Activated naive CD8-positive, alpha-beta T cell treated with anti-CD3 and anti-CD28 coated beads for 36 hours (primary cell): ENCODE measurements around the gene NAT8L. TPM values are rescaled to one million over a fixed set of nuclear protein-coding genes. Genes with fewer than 3 reads are reported as not detected.

Experiments used
- DNase-seq: peaks from one replicate; pipeline ENCODE4 v3.0.0; 2021
- H3K27ac Mint-ChIP-seq: one replicate; pipeline ENCODE4 v1.8.0; 2022; ENCODE audit warnings: mild to moderate bottlenecking, moderate library complexity, mixed read lengths
- H3K27me3 Mint-ChIP-seq: one replicate; pipeline ENCODE4 v1.8.0; 2022; ENCODE audit warnings: mild to moderate bottlenecking, mixed read lengths
- H3K36me3 Mint-ChIP-seq: one replicate; pipeline ENCODE4 v1.8.0; 2021; ENCODE audit warnings: mild to moderate bottlenecking, mixed read lengths
- H3K4me1 Mint-ChIP-seq: one replicate; pipeline ENCODE4 v1.8.0; 2021; ENCODE audit warnings: mixed read lengths
- H3K4me3 Mint-ChIP-seq: one replicate; pipeline ENCODE4 v1.8.0; 2022; ENCODE audit warnings: mild to moderate bottlenecking, moderate library complexity, mixed read lengths
- H3K9me3 Mint-ChIP-seq: one replicate; pipeline ENCODE4 v1.8.0; 2022; ENCODE audit warnings: mixed read lengths
- total RNA-seq, 2 experiments: library from RNA; stranded (reverse); gene quantifications; one replicate each; pipeline ENCODE4 v1.2.3, GENCODE V29; 2021

Gene NAT8L
- total RNA-seq, 2 experiments from 2014 or later: 0.56 to 0.60 TPM

GRCh38 chr4:2057382-2058065, 1.6 kb upstream of the NAT8L start:
- H3K27ac Mint-ChIP-seq: no peak overlapping the region
- H3K4me3 Mint-ChIP-seq: peak overlapping the region; percentile 43
- H3K9me3 Mint-ChIP-seq: no peaks in the 10 kb centered on the region
- H3K4me1 Mint-ChIP-seq: peaks cover 3% of the 10 kb centered on the region
- DNase-seq: no peak
- peaks cover 52% of the 10 kb centered on the region for H3K27me3 Mint-ChIP-seq
- no peaks in the 10 kb centered on the region for H3K36me3 Mint-ChIP-seq

GRCh38 chr4:2058264-2059045, 672 bp upstream of the NAT8L start:
- Mint-ChIP-seq H3K27me3 (peaks cover 50% of the 10 kb centered on the region), H3K4me1 (peaks cover 3% of the 10 kb centered on the region), H3K4me3 (no peak overlapping the region), H3K36me3 (no peaks in the 10 kb centered on the region), H3K9me3 (no peaks in the 10 kb centered on the region), H3K27ac (no peak overlapping the region)
- peak; percentile 25 for DNase-seq

- Mint-ChIP-seq H3K4me3 (no peak overlapping the region), H3K9me3 (no peaks in the 10 kb centered on the region), H3K4me1 (peaks cover 3% of the 10 kb centered on the region), H3K27ac (no peak overlapping the region), H3K27me3 (peaks cover 39% of the 10 kb centered on the region), H3K36me3 (no peaks in the 10 kb centered on the region)
- peak; percentile 30 for DNase-seq
Measured at GRCh38 chr4:2059726-2060602, 837 bp downstream of the NAT8L start.

- Mint-ChIP-seq H3K9me3 (no peaks in the 10 kb centered on the region), H3K36me3 (no peaks in the 10 kb centered on the region), H3K4me3 (no peak overlapping the region), H3K27me3 (peaks cover 33% of the 10 kb centered on the region), H3K27ac (no peak overlapping the region), H3K4me1 (peaks cover 3% of the 10 kb centered on the region)
- DNase-seq: no peak
Measured at GRCh38 chr4:2060611-2061185, 1.6 kb downstream of the NAT8L start.

- H3K27ac Mint-ChIP-seq: no peak overlapping the region
- H3K4me1 Mint-ChIP-seq: peaks cover 3% of the 10 kb centered on the region
- no peaks in the 10 kb centered on the region for H3K36me3 Mint-ChIP-seq
- DNase-seq: no peak
- no peak overlapping the region for H3K4me3 Mint-ChIP-seq
- no peaks in the 10 kb centered on the region for H3K9me3 Mint-ChIP-seq
- peaks cover 27% of the 10 kb centered on the region for H3K27me3 Mint-ChIP-seq
Measured at GRCh38 chr4:2061186-2062131, 2.3 kb downstream of the NAT8L start.

- H3K9me3 Mint-ChIP-seq: no peaks in the 10 kb centered on the region
- H3K36me3 Mint-ChIP-seq: no peaks in the 10 kb centered on the region
- H3K27me3 Mint-ChIP-seq: peaks cover 19% of the 10 kb centered on the region
- no peak overlapping the region for H3K4me3 Mint-ChIP-seq
- no peak overlapping the region for H3K27ac Mint-ChIP-seq
- no peak for DNase-seq
- H3K4me1 Mint-ChIP-seq: peaks cover 3% of the 10 kb centered on the region
Measured at GRCh38 chr4:2062168-2062807, 3.2 kb downstream of the NAT8L start.

GRCh38 chr4:2062808-2063524, 3.8 kb downstream of the NAT8L start:
- Mint-ChIP-seq H3K27ac (no peak overlapping the region), H3K36me3 (no peaks in the 10 kb centered on the region), H3K27me3 (peaks cover 12% of the 10 kb centered on the region), H3K4me3 (no peak overlapping the region), H3K9me3 (no peaks in the 10 kb centered on the region), H3K4me1 (no peaks in the 10 kb centered on the region)
- no peak for DNase-seq

- no peaks in the 10 kb centered on the region for H3K9me3 Mint-ChIP-seq
- no peaks in the 10 kb centered on the region for H3K36me3 Mint-ChIP-seq
- no peaks in the 10 kb centered on the region for H3K4me1 Mint-ChIP-seq
- H3K4me3 Mint-ChIP-seq: no peak overlapping the region
- no peak for DNase-seq
- peaks cover 12% of the 10 kb centered on the region for H3K27me3 Mint-ChIP-seq
- no peak overlapping the region for H3K27ac Mint-ChIP-seq
Measured at GRCh38 chr4:2063557-2064275, 4.6 kb downstream of the NAT8L start.

- DNase-seq: no peak
- Mint-ChIP-seq H3K9me3 (no peaks in the 10 kb centered on the region), H3K4me3 (no peak overlapping the region), H3K27ac (no peak overlapping the region), H3K27me3 (peaks cover 12% of the 10 kb centered on the region), H3K36me3 (no peaks in the 10 kb centered on the region), H3K4me1 (no peaks in the 10 kb centered on the region)
Measured at GRCh38 chr4:2064276-2064991, 5.3 kb downstream of the NAT8L start.

- Mint-ChIP-seq H3K27ac (no peak overlapping the region), H3K4me3 (no peak overlapping the region), H3K9me3 (no peaks in the 10 kb centered on the region), H3K27me3 (peaks cover 12% of the 10 kb centered on the region), H3K4me1 (no peaks in the 10 kb centered on the region), H3K36me3 (no peaks in the 10 kb centered on the region)
- DNase-seq: no peak
Measured at GRCh38 chr4:2065106-2065930, 6.2 kb downstream of the NAT8L start.

GRCh38 chr4:2066011-2066551, 7.0 kb downstream of the NAT8L start:
- Mint-ChIP-seq H3K4me1 (no peaks in the 10 kb centered on the region), H3K4me3 (no peak overlapping the region), H3K27me3 (peaks cover 12% of the 10 kb centered on the region), H3K36me3 (no peaks in the 10 kb centered on the region), H3K9me3 (no peaks in the 10 kb centered on the region), H3K27ac (no peak overlapping the region)
- DNase-seq: no peak
